GM23338 (cell line): Measurements from ENCODE around the gene CACNA1S. TPM values are rescaled to one million over a fixed set of nuclear protein-coding genes. Genes with fewer than 3 reads are reported as not detected.

ENCODE experiments used
- ATAC-seq: fragments of 200-7000 bp; cut with Tn5 transposase; 3 replicates; pipeline ENCODE4 v1.9.1; 2020
- DNase-seq: peaks from one replicate; pipeline ENCODE4 v3.0.0-alpha.2; 2015; ENCODE audit warnings: low spot score
- H2AFZ ChIP-seq: fragments of 200-600 bp; sonication (generic); 2 replicates; pipeline ENCODE4 v1.8.0; 2016; ENCODE audit warnings: antibody characterized with exemption, mild to moderate bottlenecking, moderate library complexity
- H3F3A ChIP-seq: fragments of 200-600 bp; sonication (generic); replicated peaks from 2 replicates; pipeline ENCODE4 v1.8.0; 2017; ENCODE audit warnings: antibody characterized with exemption, mixed run types, low read depth
- H3K27ac ChIP-seq: fragments of 200-600 bp; sonication (generic); 2 replicates; pipeline ENCODE4 v1.6.1; 2016; ENCODE audit warnings: low read depth
- H3K27me3 ChIP-seq: fragments of 200-600 bp; sonication (generic); 2 replicates; pipeline ENCODE4 v1.8.0; 2016; ENCODE audit warnings: mild to moderate bottlenecking, mixed run types, moderate library complexity; ENCODE audit not compliant: insufficient read depth
- H3K36me3 ChIP-seq: fragments of 200-600 bp; sonication (generic); 2 replicates; pipeline ENCODE4 v1.8.0; 2016; ENCODE audit warnings: mild to moderate bottlenecking; ENCODE audit not compliant: insufficient read depth
- H3K4me1 ChIP-seq: fragments of 200-600 bp; sonication (generic); 2 replicates; pipeline ENCODE4 v1.8.0; 2016; ENCODE audit warnings: mild to moderate bottlenecking, moderate library complexity; ENCODE audit not compliant: insufficient read depth
- H3K4me2 ChIP-seq: fragments of 200-600 bp; sonication (generic); 2 replicates; pipeline ENCODE4 v1.7.1; 2017; ENCODE audit warnings: mixed run types
- H3K4me3 ChIP-seq: fragments of 200-600 bp; sonication (generic); 2 replicates; pipeline ENCODE4 v1.6.1; 2016; ENCODE audit warnings: mixed run types
- H3K79me2 ChIP-seq: fragments of 200-600 bp; sonication (generic); replicated peaks from 2 replicates; pipeline ENCODE4 v1.8.0; 2017; ENCODE audit warnings: mild to moderate bottlenecking; ENCODE audit not compliant: insufficient read depth
- H3K9me2 ChIP-seq: fragments of 200-600 bp; sonication (generic); 2 replicates; pipeline ENCODE4 v1.8.0; 2017; ENCODE audit not compliant: insufficient read depth
- H4K20me1 ChIP-seq: fragments of 200-600 bp; sonication (generic); replicated peaks from 2 replicates; pipeline ENCODE4 v1.8.0; 2017; ENCODE audit warnings: mild to moderate bottlenecking; ENCODE audit not compliant: insufficient read depth
- H3K27ac Mint-ChIP-seq: 2 replicates; pipeline ENCODE4 v1.8.0; 2020; ENCODE audit warnings: inconsistent platforms, mild to moderate bottlenecking, moderate library complexity, mixed read lengths
- H3K27me3 Mint-ChIP-seq: 3 replicates; pipeline ENCODE4 v1.8.0; 2022; ENCODE audit warnings: low read depth, mild to moderate bottlenecking, moderate library complexity, mixed read lengths, inconsistent platforms; ENCODE audit not compliant: insufficient read depth, poor library complexity
- H3K36me3 Mint-ChIP-seq: 3 replicates; pipeline ENCODE4 v1.8.0; 2021; ENCODE audit warnings: low read depth, mild to moderate bottlenecking, inconsistent platforms, moderate library complexity, mixed read lengths
- H3K4me1 Mint-ChIP-seq: 3 replicates; pipeline ENCODE4 v1.8.0; 2020; ENCODE audit warnings: mild to moderate bottlenecking, inconsistent platforms, mixed read lengths
- H3K4me3 Mint-ChIP-seq: 3 replicates; pipeline ENCODE4 v1.8.0; 2021; ENCODE audit warnings: moderate library complexity, mild to moderate bottlenecking, inconsistent platforms, mixed read lengths
- H3K9me3 Mint-ChIP-seq: 3 replicates; pipeline ENCODE4 v1.8.0; 2020; ENCODE audit warnings: moderate library complexity, mild to moderate bottlenecking, inconsistent platforms, mixed read lengths
- CREB1 ChIP-seq: fragments of 250-450 bp; sonication (Bioruptor Pico); IDR thresholded peaks from 2 replicates; pipeline ENCODE4 v1.5.0; 2020; ENCODE audit warnings: low read depth, mild to moderate bottlenecking, moderate library complexity
- CTCF ChIP-seq, 2 experiments: fragments of 200-600 bp in 1 of 2; sonication (generic) in 1 of 2; conservative IDR thresholded peaks; 2 replicates each; pipeline versions ENCODE4 v1.5.1 to v1.6.1; 2016 to 2017; ENCODE audit warnings: antibody characterized with exemption in 2 of 2, low read depth in 2 of 2, mild to moderate bottlenecking in 2 of 2, moderate library complexity in 1 of 2
- EZH2 ChIP-seq: fragments of 200-600 bp; sonication (generic); IDR thresholded peaks from one replicate; pipeline ENCODE4 v1.8.0; 2017; ENCODE audit warnings: antibody characterized with exemption, mild to moderate bottlenecking, low read depth; ENCODE audit not compliant: unreplicated experiment
- EZH2phosphoT487 ChIP-seq: fragments of 200-600 bp; sonication (generic); IDR thresholded peaks from one replicate; pipeline ENCODE4 v1.8.1; 2018; ENCODE audit warnings: antibody characterized with exemption; ENCODE audit not compliant: unreplicated experiment
- JUNB ChIP-seq: IDR thresholded peaks from one replicate; pipeline ENCODE4 v1.6.1; 2016; ENCODE audit warnings: antibody characterized with exemption; ENCODE audit not compliant: unreplicated experiment
- NANOG ChIP-seq: IDR thresholded peaks from 2 replicates; pipeline ENCODE4 v1.6.1; 2016; ENCODE audit warnings: antibody characterized with exemption, borderline replicate concordance
- POLR2AphosphoS5 ChIP-seq: IDR thresholded peaks from 2 replicates; pipeline ENCODE4 v1.6.1; 2016; ENCODE audit warnings: antibody characterized with exemption, low read depth
- STAT1 ChIP-seq: IDR thresholded peaks from one replicate; pipeline ENCODE4 v1.6.1; 2016; ENCODE audit warnings: antibody characterized with exemption; ENCODE audit not compliant: unreplicated experiment
- ZNF114 ChIP-seq: fragments of 250-450 bp; sonication (Bioruptor Pico); IDR thresholded peaks from 2 replicates; pipeline ENCODE4 v1.5.0; 2020; ENCODE audit warnings: mild to moderate bottlenecking, moderate library complexity
- ZNF331 ChIP-seq: fragments of 250-450 bp; sonication (Bioruptor Pico); IDR thresholded peaks from 2 replicates; pipeline ENCODE4 v1.5.0; 2020; ENCODE audit warnings: low read depth, mild to moderate bottlenecking, moderate library complexity
- ZNF462 ChIP-seq: fragments of 250-450 bp; sonication (Bioruptor Pico); IDR thresholded peaks from 2 replicates; pipeline ENCODE4 v1.5.0; 2020; ENCODE audit warnings: mild to moderate bottlenecking, moderate library complexity
- polyA plus RNA-seq: library from polyadenylated mRNA; unstranded; fragments of >200 nt; fragmentation: Nextera tagmentation; extraction: Ambion mirVana; gene quantifications from 2 replicates; pipeline ENCODE4 v1.2.1, GENCODE V29; 2016
- total RNA-seq: library from RNA; depleted of rRNA; stranded (reverse); fragments of >200 nt; shearing (Covaris generic); gene quantifications from 2 replicates; pipeline ENCODE4 v1.2.3, GENCODE V29; 2014
- TF ChIP-seq, protein P1 (sequence below): IDR thresholded peaks from one replicate; pipeline ENCODE4 v1.6.1; 2018; ENCODE audit warnings: antibody characterized with exemption; ENCODE audit not compliant: unreplicated experiment
- TF ChIP-seq, protein P2 (sequence below): IDR thresholded peaks from 2 replicates; pipeline ENCODE4 v1.6.1; 2016; ENCODE audit warnings: antibody characterized with exemption

The CACNA1S gene
- total and polyA plus RNA-seq, 2 experiments from 2014 or later, result 0.03 TPM; not detected in 1

GRCh38 chr1:201060586-201060985, 51.6 kb downstream of the CACNA1S start:
- H3K4me2 ChIP-seq, result no peak overlapping the region
- H3K27ac ChIP-seq, result no peak overlapping the region
- TF ChIP-seq CTCF (conservative IDR thresholded peaks at IDR 0.05; ENCODE audit: low read depth in 2 of 2) (no peak), STAT1 (no peak), ZNF114 (CRISPR knock-in tag) (no peak), EZH2 (no peak), JUNB (no peak), ZNF331 (CRISPR knock-in tag) (no peak), POLR2AphosphoS5 (no peak), EZH2phosphoT487 (no peak), CREB1 (CRISPR knock-in tag) (no peak), NANOG (no peak), ZNF462 (no peak)
- TF ChIP-seq, protein P1, sequence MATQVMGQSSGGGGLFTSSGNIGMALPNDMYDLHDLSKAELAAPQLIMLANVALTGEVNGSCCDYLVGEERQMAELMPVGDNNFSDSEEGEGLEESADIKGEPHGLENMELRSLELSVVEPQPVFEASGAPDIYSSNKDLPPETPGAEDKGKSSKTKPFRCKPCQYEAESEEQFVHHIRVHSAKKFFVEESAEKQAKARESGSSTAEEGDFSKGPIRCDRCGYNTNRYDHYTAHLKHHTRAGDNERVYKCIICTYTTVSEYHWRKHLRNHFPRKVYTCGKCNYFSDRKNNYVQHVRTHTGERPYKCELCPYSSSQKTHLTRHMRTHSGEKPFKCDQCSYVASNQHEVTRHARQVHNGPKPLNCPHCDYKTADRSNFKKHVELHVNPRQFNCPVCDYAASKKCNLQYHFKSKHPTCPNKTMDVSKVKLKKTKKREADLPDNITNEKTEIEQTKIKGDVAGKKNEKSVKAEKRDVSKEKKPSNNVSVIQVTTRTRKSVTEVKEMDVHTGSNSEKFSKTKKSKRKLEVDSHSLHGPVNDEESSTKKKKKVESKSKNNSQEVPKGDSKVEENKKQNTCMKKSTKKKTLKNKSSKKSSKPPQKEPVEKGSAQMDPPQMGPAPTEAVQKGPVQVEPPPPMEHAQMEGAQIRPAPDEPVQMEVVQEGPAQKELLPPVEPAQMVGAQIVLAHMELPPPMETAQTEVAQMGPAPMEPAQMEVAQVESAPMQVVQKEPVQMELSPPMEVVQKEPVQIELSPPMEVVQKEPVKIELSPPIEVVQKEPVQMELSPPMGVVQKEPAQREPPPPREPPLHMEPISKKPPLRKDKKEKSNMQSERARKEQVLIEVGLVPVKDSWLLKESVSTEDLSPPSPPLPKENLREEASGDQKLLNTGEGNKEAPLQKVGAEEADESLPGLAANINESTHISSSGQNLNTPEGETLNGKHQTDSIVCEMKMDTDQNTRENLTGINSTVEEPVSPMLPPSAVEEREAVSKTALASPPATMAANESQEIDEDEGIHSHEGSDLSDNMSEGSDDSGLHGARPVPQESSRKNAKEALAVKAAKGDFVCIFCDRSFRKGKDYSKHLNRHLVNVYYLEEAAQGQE, result no peak
- TF ChIP-seq, protein P2, sequence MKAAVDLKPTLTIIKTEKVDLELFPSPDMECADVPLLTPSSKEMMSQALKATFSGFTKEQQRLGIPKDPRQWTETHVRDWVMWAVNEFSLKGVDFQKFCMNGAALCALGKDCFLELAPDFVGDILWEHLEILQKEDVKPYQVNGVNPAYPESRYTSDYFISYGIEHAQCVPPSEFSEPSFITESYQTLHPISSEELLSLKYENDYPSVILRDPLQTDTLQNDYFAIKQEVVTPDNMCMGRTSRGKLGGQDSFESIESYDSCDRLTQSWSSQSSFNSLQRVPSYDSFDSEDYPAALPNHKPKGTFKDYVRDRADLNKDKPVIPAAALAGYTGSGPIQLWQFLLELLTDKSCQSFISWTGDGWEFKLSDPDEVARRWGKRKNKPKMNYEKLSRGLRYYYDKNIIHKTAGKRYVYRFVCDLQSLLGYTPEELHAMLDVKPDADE, result no peak
- H3F3A ChIP-seq, result no peaks in the 10 kb centered on the region
- H3K36me3 ChIP-seq, result no peaks in the 10 kb centered on the region
- ATAC-seq (no peak), DNase-seq (no peak)
- no peaks in the 10 kb centered on the region for H4K20me1 ChIP-seq
- H3K9me3 Mint-ChIP-seq, result peaks cover 2% of the 10 kb centered on the region; the same call in 1 of the 3 replicates
- no peak overlapping the region for H2AFZ ChIP-seq
- peaks cover 18% of the 10 kb centered on the region for H3K4me1 Mint-ChIP-seq
- no peaks in the 10 kb centered on the region; the same call in 2 of the 3 replicates for H3K36me3 Mint-ChIP-seq
- peaks cover 15% of the 10 kb centered on the region for H3K27me3 Mint-ChIP-seq
- H3K9me2 ChIP-seq, result peaks cover 10% of the 10 kb centered on the region
- H3K79me2 ChIP-seq, result no peaks in the 10 kb centered on the region
- H3K4me3 Mint-ChIP-seq, result no peak overlapping the region
- H3K4me1 ChIP-seq, result peaks cover 10% of the 10 kb centered on the region
- no peaks in the 10 kb centered on the region for H3K27me3 ChIP-seq
- H3K4me3 ChIP-seq, result no peak overlapping the region
- H3K27ac Mint-ChIP-seq, result no peak overlapping the region
